IMR-90 (cell line): ENCODE data around the gene SYT6. TPM values are rescaled to one million over a fixed set of nuclear protein-coding genes. Genes with fewer than 3 reads are reported as not detected.

Experiments used
- ATAC-seq: fragments of 200-7000 bp; cut with Tn5 transposase; 2 replicates; pipeline ENCODE4 v1.9.1; 2020; ENCODE audit warnings: low read depth, mild to moderate bottlenecking, moderate library complexity
- BruUV-seq: library from RNA; stranded (reverse); fragments of 400-500 nt; replicated peaks from 2 replicates; lab custom pipeline; 2021; lab: Mats Ljungman, UMichigan
- CTCF ChIA-PET: fragments of 300-600 bp; formaldehyde crosslinking; extraction: SDS; loops from one replicate; lab custom pipeline; 2021; ENCODE audit warnings: antibody characterized with exemption; lab: Yijun Ruan, JAX
- POLR2A ChIA-PET: fragments of 300-600 bp; sonication (Branson Sonifier 250); formaldehyde crosslinking; loops from one replicate; lab custom pipeline; 2022; ENCODE audit warnings: antibody characterized with exemption; ENCODE audit not compliant: unreplicated experiment; lab: Charles Lee
- DNase-seq: peaks from one replicate; pipeline ENCODE4 v3.0.0; 2013
- H2AFZ ChIP-seq: replicated peaks from 2 replicates; pipeline ENCODE3; 2013; ENCODE audit warnings: low read length, mild to moderate bottlenecking; ENCODE audit not compliant: poor library complexity
- H2AK5ac ChIP-seq: 2 replicates; pipeline ENCODE4 v1.6.1; 2013; ENCODE audit warnings: low read depth, low read length, inconsistent platforms
- H2AK9ac ChIP-seq: replicated peaks from 2 replicates; pipeline ENCODE3; 2013; ENCODE audit warnings: mild to moderate bottlenecking, low read depth, low read length, moderate library complexity; ENCODE audit not compliant: poor library complexity
- H2BK120ac ChIP-seq: 2 replicates; pipeline ENCODE4 v1.6.1; 2013; ENCODE audit warnings: low read depth, low read length, inconsistent platforms
- H2BK15ac ChIP-seq: 3 replicates; pipeline ENCODE4 v1.6.1; 2013; ENCODE audit warnings: low read depth, low read length, inconsistent platforms
- H2BK20ac ChIP-seq: 2 replicates; pipeline ENCODE4 v1.6.1; 2013; ENCODE audit warnings: low read depth, mild to moderate bottlenecking, inconsistent platforms, low read length, moderate library complexity
- H2BK5ac ChIP-seq: 2 replicates; pipeline ENCODE4 v1.6.1; 2013; ENCODE audit warnings: mild to moderate bottlenecking, low read depth, low read length, inconsistent platforms; ENCODE audit not compliant: poor library complexity, severe bottlenecking
- H3K14ac ChIP-seq: replicated peaks from 2 replicates; pipeline ENCODE4 v1.6.1; 2013; ENCODE audit warnings: low read depth, low read length, inconsistent platforms
- H3K18ac ChIP-seq: 2 replicates; pipeline ENCODE4 v1.6.1; 2013; ENCODE audit warnings: low read depth, low read length, control low read depth
- H3K23ac ChIP-seq: 2 replicates; pipeline ENCODE4 v1.6.1; 2013; ENCODE audit warnings: low read depth, low read length, inconsistent platforms
- H3K27ac ChIP-seq: 2 replicates; pipeline ENCODE4 v1.5.1; 2013; ENCODE audit warnings: mild to moderate bottlenecking, control low read depth, low read length; ENCODE audit not compliant: insufficient read depth
- H3K27me3 ChIP-seq: 2 replicates; pipeline ENCODE4 v1.6.1; 2013; ENCODE audit warnings: low read length; ENCODE audit not compliant: control insufficient read depth, insufficient read depth
- H3K36me3 ChIP-seq: 2 replicates; pipeline ENCODE4 v1.6.1; 2013; ENCODE audit warnings: low read length, mixed read lengths; ENCODE audit not compliant: control insufficient read depth, insufficient read depth
- H3K4ac ChIP-seq: 2 replicates; pipeline ENCODE4 v1.6.1; 2013; ENCODE audit warnings: low read depth, low read length, inconsistent platforms
- H3K4me1 ChIP-seq: 2 replicates; pipeline ENCODE4 v1.6.1; 2013; ENCODE audit warnings: low read length, mixed read lengths; ENCODE audit not compliant: control insufficient read depth, insufficient read depth
- H3K4me2 ChIP-seq: 2 replicates; pipeline ENCODE4 v1.6.1; 2013; ENCODE audit warnings: low read depth, mild to moderate bottlenecking, control low read depth, low read length, moderate library complexity
- H3K4me3 ChIP-seq: 2 replicates; pipeline ENCODE4 v1.5.1; 2013; ENCODE audit warnings: low read depth, mild to moderate bottlenecking, control low read depth, low read length, moderate library complexity; ENCODE audit not compliant: insufficient read depth
- H3K56ac ChIP-seq: 2 replicates; pipeline ENCODE4 v1.6.1; 2013; ENCODE audit warnings: low read length, inconsistent platforms; ENCODE audit not compliant: insufficient read depth; ENCODE audit errors: extremely low read depth
- H3K79me1 ChIP-seq, 2 experiments: 2 replicates each; pipeline ENCODE4 v1.6.1; 2013; ENCODE audit warnings: low read length in 2 of 2, inconsistent platforms in 1 of 2, low read depth in 1 of 2
- H3K9ac ChIP-seq: 2 replicates; pipeline ENCODE4 v1.6.1; 2013; ENCODE audit warnings: low read depth, low read length, control low read depth
- H3K9me1 ChIP-seq: 2 replicates; pipeline ENCODE4 v1.6.1; 2013; ENCODE audit warnings: low read length, inconsistent platforms; ENCODE audit not compliant: insufficient read depth
- H3K9me3 ChIP-seq: 2 replicates; pipeline ENCODE4 v1.6.1; 2013; ENCODE audit warnings: low read length; ENCODE audit not compliant: control insufficient read depth, insufficient read depth
- H4K20me1 ChIP-seq: 2 replicates; pipeline ENCODE4 v1.6.1; 2013; ENCODE audit warnings: low read length, inconsistent platforms; ENCODE audit not compliant: insufficient read depth
- H4K5ac ChIP-seq: 2 replicates; pipeline ENCODE4 v1.6.1; 2013; ENCODE audit warnings: mild to moderate bottlenecking, low read depth, low read length, control low read depth
- H4K8ac ChIP-seq, 2 experiments: 2 replicates each; pipeline ENCODE4 v1.6.1; 2013; ENCODE audit warnings: low read depth in 2 of 2, low read length in 2 of 2, control low read depth in 1 of 2, inconsistent platforms in 1 of 2
- H4K91ac ChIP-seq: 2 replicates; pipeline ENCODE4 v1.6.1; 2013; ENCODE audit warnings: low read depth, low read length, inconsistent platforms; ENCODE audit not compliant: insufficient read depth
- CEBPB ChIP-seq: IDR thresholded peaks from 2 replicates; pipeline ENCODE4 v1.6.1; 2012; ENCODE audit warnings: low read depth, low read length, improper control_type of control experiment
- CTCF ChIP-seq: conservative IDR thresholded peaks from 2 replicates; pipeline ENCODE4 v1.5.1; 2012; ENCODE audit warnings: mild to moderate bottlenecking, low read depth, low read length, improper control_type of control experiment
- FOS ChIP-seq: fragments of 150-350 bp; IDR thresholded peaks from 2 replicates; pipeline ENCODE4 v1.6.1; 2016; ENCODE audit warnings: low read depth, low read length
- MAFK ChIP-seq: IDR thresholded peaks from 2 replicates; pipeline ENCODE4 v1.6.1; 2012; ENCODE audit warnings: low read depth, low read length, improper control_type of control experiment
- MAZ ChIP-seq: IDR thresholded peaks from 2 replicates; pipeline ENCODE4 v1.6.1; 2012; ENCODE audit warnings: low read depth, mild to moderate bottlenecking, low read length, improper control_type of control experiment, moderate library complexity, borderline replicate concordance
- NFE2L2 ChIP-seq: fragments of 150-350 bp; IDR thresholded peaks from 2 replicates; pipeline ENCODE4 v1.6.1; 2016; ENCODE audit warnings: low read depth, mild to moderate bottlenecking, low read length
- POLR2A ChIP-seq: IDR thresholded peaks from 2 replicates; pipeline ENCODE4 v1.6.1; 2012; ENCODE audit warnings: mild to moderate bottlenecking, low read depth, low read length
- RAD21 ChIP-seq: IDR thresholded peaks from 2 replicates; pipeline ENCODE4 v1.6.1; 2012; ENCODE audit warnings: low read length, improper control_type of control experiment
- RCOR1 ChIP-seq: IDR thresholded peaks from 2 replicates; pipeline ENCODE4 v1.6.1; 2012; ENCODE audit warnings: mild to moderate bottlenecking, low read length, improper control_type of control experiment; ENCODE audit not compliant: insufficient replicate concordance
- RFX5 ChIP-seq: IDR thresholded peaks from 2 replicates; pipeline ENCODE4 v1.8.0; 2012; ENCODE audit warnings: low read depth, mild to moderate bottlenecking, low read length, moderate library complexity
- SMC3 ChIP-seq: fragments of 150-350 bp; IDR thresholded peaks from 2 replicates; pipeline ENCODE4 v1.6.1; 2016; ENCODE audit warnings: low read depth, mild to moderate bottlenecking, antibody characterized with exemption, low read length, moderate library complexity
- USF2 ChIP-seq: fragments of 150-350 bp; IDR thresholded peaks from 2 replicates; pipeline ENCODE4 v1.6.1; 2017; ENCODE audit warnings: mild to moderate bottlenecking, antibody characterized with exemption, low read length, low read depth
- WGBS, 2 experiments: methylation state at CpG; one replicate each; pipeline versions ENCODE4 v1.1.5 to v1.1.7; 2013; ENCODE audit warnings: missing lambda C conversion rate in 2 of 2; ENCODE audit not compliant: insufficient read length in 1 of 2; ENCODE audit errors: extremely low coverage in 2 of 2; 5-methylcytosine and 5-hydroxymethylcytosine counted together
- dilution Hi-C: fragments of 300-500 bp; cut with HindIII; formaldehyde crosslinking; loops from one replicate; pipeline ENCODE4 v1.14.3; 2018; ENCODE audit warnings: low sequenced_read_pairs; ENCODE audit not compliant: unreplicated experiment
- in situ Hi-C: fragments of 300-500 bp; cut with MboI; formaldehyde crosslinking; loops from 3 replicates; pipeline ENCODE4 v1.14.3; 2019; ENCODE audit warnings: low sequenced_read_pairs, inconsistent platforms, mixed read lengths
- intact Hi-C: fragments of 100-400 bp; cut with micrococcal nuclease; formaldehyde crosslinking; loops from 2 replicates; pipeline ENCODE4 v1.10.0; 2022
- polyA plus RNA-seq, 3 experiments: library from polyadenylated mRNA; depleted of rRNA; stranded (reverse); fragments of >200 nt; gene quantifications; 2 replicates each; pipeline ENCODE4 v1.2.3, GENCODE V29; 2012; ENCODE audit warnings: low replicate concordance in 1 of 3
- total RNA-seq: library from RNA; depleted of rRNA; stranded (reverse); fragments of >200 nt; gene quantifications from 2 replicates; pipeline ENCODE4 v1.2.3, GENCODE V29; 2012

The SYT6 gene
- total and polyA plus RNA-seq, 2 of the 4 experiments (the other 2 are of a cell fraction), result not detected

DNA sequence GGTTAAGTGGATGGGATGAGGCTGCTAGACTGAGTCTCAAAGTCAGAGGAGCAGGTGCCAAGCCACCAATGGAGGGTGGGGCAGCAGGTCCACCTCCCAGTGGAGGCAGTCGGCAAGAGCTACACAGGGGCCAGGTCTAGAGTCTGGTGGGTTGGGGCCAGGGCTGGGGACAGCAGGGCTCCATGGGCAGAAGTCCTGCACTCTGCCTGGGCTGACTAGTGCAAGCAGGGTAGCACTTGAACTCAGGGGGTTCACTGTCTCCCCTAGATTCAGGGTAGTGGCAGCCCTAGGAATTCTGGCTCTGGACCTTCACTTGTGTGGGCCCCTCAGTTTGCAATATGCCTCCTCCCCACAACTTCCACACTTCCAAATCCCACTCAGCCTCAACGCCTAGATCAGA, 66.2 kb downstream of the SYT6 start (continued):
- TF ChIP-seq USF2 (no peak), CEBPB (no peak), RAD21 (no peak)

DNA sequence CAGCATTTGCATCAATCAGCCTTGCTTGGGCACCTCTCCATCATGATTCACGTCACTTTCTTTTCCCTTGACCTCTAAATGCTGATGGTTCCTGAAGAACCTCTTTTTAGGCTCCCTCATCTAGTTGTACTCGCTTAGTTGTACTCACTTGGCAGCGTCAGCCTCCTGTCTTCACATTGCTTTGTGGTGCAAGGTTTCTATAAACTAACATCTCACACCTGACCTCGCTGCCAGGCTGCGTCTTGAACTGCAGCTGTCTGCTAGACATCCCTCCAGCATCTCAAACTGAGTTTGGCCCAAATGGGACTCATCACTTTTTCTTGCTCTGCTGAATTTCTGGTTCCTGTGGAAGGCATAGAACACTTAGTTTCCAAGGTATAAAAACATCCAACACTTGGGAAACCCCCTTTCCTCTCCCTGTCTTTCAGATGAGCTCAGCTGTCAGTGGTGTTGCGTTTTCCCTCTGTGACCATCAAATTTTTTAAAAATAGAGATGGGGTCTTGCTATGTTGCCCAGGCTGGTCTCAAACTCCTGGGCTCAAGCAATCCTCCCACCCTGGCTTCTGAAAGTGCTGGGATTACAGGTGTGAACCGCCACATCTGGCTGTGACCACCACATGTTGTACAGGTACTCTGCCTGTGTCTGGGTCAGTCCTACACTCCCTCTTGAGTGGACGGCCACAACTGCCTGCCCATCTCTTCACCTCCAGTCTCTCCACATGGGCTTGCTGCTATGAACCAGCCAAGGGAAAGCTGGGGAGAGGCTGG, 66.9 kb downstream of the SYT6 start:
- no peak overlapping the region for H3K56ac ChIP-seq
- no peak overlapping the region for H2AK5ac ChIP-seq
- H2BK15ac ChIP-seq, result no peak overlapping the region
- ChIA-PET CTCF (no interaction called here), POLR2A (no interaction called here)
- H3K9me3 ChIP-seq, result no peaks in the 10 kb centered on the region
- H4K5ac ChIP-seq, result no peak overlapping the region
- H3K4me3 ChIP-seq, result no peak overlapping the region
- H3K4me1 ChIP-seq, result 0 out of 2 replicates have a peak, but pooled peaks cover 1% of the 10 kb centered on the region
- no peaks in the 10 kb centered on the region for H3K9me1 ChIP-seq
- no TSS peak for BruUV-seq
- no peak overlapping the region for H3K4ac ChIP-seq
- no peak overlapping the region for H4K91ac ChIP-seq
- no peak overlapping the region for H3K4me2 ChIP-seq
- no peak overlapping the region for H2BK20ac ChIP-seq
- no peak overlapping the region for H3K27ac ChIP-seq
- H3K36me3 ChIP-seq, result no peaks in the 10 kb centered on the region
- H2BK5ac ChIP-seq, result no peak overlapping the region
- no CpG with 5 or more reads among the region's 8 CpGs for WGBS, 2 experiments
- H3K79me1 ChIP-seq, result no peaks in the 10 kb centered on the region
- no peak overlapping the region for H2AFZ ChIP-seq
- H3K18ac ChIP-seq, result no peak overlapping the region
- H3K9ac ChIP-seq, result no peak overlapping the region
- H3K27me3 ChIP-seq, result peaks cover 50% of the 10 kb centered on the region
- dilution Hi-C loops, result no loop called here
- DNase-seq, result no peak
- H2AK9ac ChIP-seq, result no peak overlapping the region
- intact Hi-C loops, result no loop called here
- no peak overlapping the region for H3K14ac ChIP-seq
- ATAC-seq, result no peak
- in situ Hi-C loops, result no loop called here
- H4K20me1 ChIP-seq, result no peaks in the 10 kb centered on the region
- H4K8ac ChIP-seq, result no peak overlapping the region
- no peak overlapping the region for H3K23ac ChIP-seq
- no peak overlapping the region for H2BK120ac ChIP-seq
- TF ChIP-seq CTCF (no peak), MAFK (no peak), RCOR1 (no peak), USF2 (no peak), FOS (no peak), CEBPB (no peak), POLR2A (no peak), SMC3 (no peak), MAZ (no peak), RFX5 (no peak), RAD21 (no peak), NFE2L2 (no peak)
